NT2/D1 (cell line): Measurements from ENCODE around the gene MAP3K5.

Experiments used
- SUZ12 ChIP-seq: IDR thresholded peaks from 2 replicates; pipeline ENCODE4 v1.6.1; 2011; ENCODE audit not compliant: insufficient read length, insufficient read depth; ENCODE audit errors: extremely low read depth
- YY1 ChIP-seq: IDR thresholded peaks from 2 replicates; pipeline ENCODE4 v1.6.1; 2011; ENCODE audit not compliant: insufficient read length, insufficient read depth
- ZNF274 ChIP-seq: IDR thresholded peaks from 2 replicates; pipeline ENCODE4 v1.6.1; 2011; ENCODE audit warnings: mild to moderate bottlenecking, low read depth, low read length

DNA sequence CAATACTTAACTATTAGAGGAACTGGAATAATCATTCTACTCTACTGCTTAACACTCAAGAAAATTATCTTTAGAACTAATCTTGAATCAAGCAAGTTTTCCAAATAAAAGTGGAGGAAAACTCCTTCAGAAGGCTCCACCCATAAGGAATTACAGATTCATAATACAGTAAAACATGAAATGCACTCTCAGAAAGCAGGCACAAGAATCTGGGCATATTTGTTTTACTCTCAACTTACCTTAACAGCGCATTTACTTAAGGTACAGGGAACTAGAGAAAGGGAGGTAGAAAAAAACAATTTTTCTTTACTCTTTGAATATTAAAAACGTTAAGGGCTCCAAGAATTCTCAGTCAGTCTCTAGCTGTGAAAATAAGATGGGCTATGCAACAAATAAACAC, 140.3 kb downstream of the MAP3K5 start:
- no peak for TF ChIP-seq ZNF274
- TF ChIP-seq YY1, result no peak
- no peak for TF ChIP-seq SUZ12
